Motor neuron (in vitro differentiated cells): ENCODE results near the gene LIN37. TPM values are rescaled to one million over a fixed set of nuclear protein-coding genes. Genes with fewer than 3 reads are reported as not detected.
A peak's percentile ranks its signal among the peaks of the same experiment; 100 is the strongest.
"Not testable (repeated sequence)": the region's sequence is repeated elsewhere in the genome, so short reads cannot be mapped to it uniquely, and the experiment has no call there.

Experiments used
- ATAC-seq, 8 experiments: fragments of 200-7000 bp; cut with Tn5 transposase; replicated peaks in 6 of 8; 2 replicates each; pipeline ENCODE4 v1.8.0; 2021; ENCODE audit warnings: mild to moderate bottlenecking in 8 of 8, moderate library complexity in 8 of 8
- H3K27ac ChIP-seq, 2 donors: fragments of 250-450 bp; sonication (Bioruptor Pico); 2 replicates each; pipeline ENCODE4 v1.9.0; 2021; ENCODE audit warnings: antibody characterized with exemption in 2 of 2, mild to moderate bottlenecking in 2 of 2, moderate library complexity in 1 of 2
- H3K4me1 ChIP-seq, 2 donors: fragments of 250-450 bp; sonication (Bioruptor Pico); replicated peaks in 1 of 2; 2 replicates each; pipeline ENCODE4 v1.6.1; 2021; ENCODE audit warnings: antibody characterized with exemption in 2 of 2, mild to moderate bottlenecking in 2 of 2, moderate library complexity in 1 of 2
- H3K4me3 ChIP-seq, 5 donors: fragments of 250-450 bp; sonication (Bioruptor Pico); 2 replicates each; pipeline ENCODE4 v1.9.0; 2021; ENCODE audit warnings: antibody characterized with exemption in 5 of 5, mild to moderate bottlenecking in 5 of 5, moderate library complexity in 4 of 5
- WGBS, 10 experiments: fragments of 450-650 bp; shearing (Covaris generic); methylation state at CpG; one replicate each; pipeline ENCODE4 v1.0.0; 2022; 5-methylcytosine and 5-hydroxymethylcytosine counted together
- in situ Hi-C, 9 experiments: fragments of 400-800 bp; cut with MboI; loops; one replicate each; pipeline ENCODE4 v1.15.0; 2021; ENCODE audit warnings: low sequenced_read_pairs in 9 of 9, low pct_unique_long_range_greater_than_20kb in 2 of 9; ENCODE audit not compliant: unreplicated experiment in 9 of 9
- total RNA-seq, 8 experiments: library from RNA; unstranded; fragments of 300-600 nt; gene quantifications; 2 replicates each; pipeline versions ENCODE4 v1.2.3 to v1.2.4, GENCODE V29; 2022

LIN37 gene
- total RNA-seq, 8 experiments from 2014 or later: 12.6 to 32.0 (median 19.9) TPM

DNA sequence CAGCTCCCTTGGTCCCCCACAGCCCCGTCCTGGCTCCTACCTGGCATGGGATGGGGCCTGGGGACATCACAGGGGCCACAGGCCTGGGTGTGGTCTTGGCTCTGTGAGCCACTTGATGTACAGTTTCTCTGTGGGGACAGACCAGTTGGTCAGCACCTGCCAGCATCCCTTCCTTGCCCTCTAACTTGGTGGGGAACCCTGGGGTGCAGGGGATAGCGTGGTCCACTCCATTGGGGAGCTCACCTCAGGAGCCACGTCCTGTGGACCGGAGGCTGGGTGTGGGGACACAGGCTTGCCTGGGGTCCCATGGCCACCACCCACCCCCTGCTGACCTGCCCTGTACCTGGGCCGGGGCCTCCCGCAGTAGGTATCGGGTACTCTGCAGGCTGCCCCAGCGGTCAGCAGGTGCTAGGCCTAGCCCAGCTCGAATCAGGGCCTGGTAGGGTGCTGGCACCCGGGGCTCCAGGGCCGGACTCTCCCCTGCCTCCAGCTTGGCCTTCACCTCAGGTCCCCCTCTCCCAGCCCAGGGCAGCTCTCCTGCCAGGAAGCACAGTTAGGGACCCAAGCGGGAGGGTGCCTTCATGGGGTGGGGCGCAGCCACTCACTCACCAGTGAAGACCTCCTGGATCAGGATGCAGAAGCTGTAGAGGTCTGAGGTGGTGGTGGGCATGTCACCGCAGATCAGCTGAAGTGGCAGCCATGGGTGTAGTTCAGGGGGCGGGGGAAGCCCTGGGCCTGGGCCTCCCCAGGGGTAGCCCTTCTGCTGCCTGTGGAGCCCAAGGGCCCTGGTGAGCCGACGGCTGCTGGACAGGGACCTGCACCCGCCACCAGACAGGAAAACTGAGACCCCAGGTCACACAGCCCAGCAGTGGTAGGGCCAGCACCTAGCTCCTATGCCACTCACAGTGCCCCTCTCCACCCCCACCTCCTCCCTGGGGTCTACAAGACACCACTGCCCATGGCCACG is 41.9 kb downstream of the LIN37 start:
- no peak overlapping the region for H3K27ac ChIP-seq
- WGBS, 10 experiments: 94 to 100% (median 95%) methylated on average over 2 to 6 of the region's 19 CpGs; no CpG with 5 or more reads in 7 of the 10 experiments
- H3K4me3 ChIP-seq: no peak overlapping the region
- no peaks in the 10 kb centered on the region for H3K4me1 ChIP-seq
- peak in 2 of 8 experiments; percentile 5 to 10 for ATAC-seq
- in situ Hi-C loops: no loop called here

GRCh38 chr19:35790981-35791813 is 42.8 kb downstream of the LIN37 start:
- in situ Hi-C loops: no loop called here
- no peak overlapping the region for H3K4me3 ChIP-seq
- no peaks in the 10 kb centered on the region for H3K4me1 ChIP-seq
- ATAC-seq: peak in 6 of 8 experiments; percentile 31 to 68 (median 45)
- 0 to 100% (median 54%) methylated on average over 1 to 5 of the region's 20 CpGs; no CpG with 5 or more reads in 6 of the 10 experiments for WGBS, 10 experiments
- H3K27ac ChIP-seq: no peak overlapping the region

GRCh38 chr19:35791814-35792279 is 43.5 kb downstream of the LIN37 start:
- WGBS, 10 experiments: no CpG with 5 or more reads among the region's 9 CpGs
- H3K4me3 ChIP-seq: no peak overlapping the region
- ATAC-seq: peak in 1 of 8 experiments; percentile 11
- no peaks in the 10 kb centered on the region for H3K4me1 ChIP-seq
- no peak overlapping the region for H3K27ac ChIP-seq
- in situ Hi-C loops: no loop called here

- no peaks in the 10 kb centered on the region for H3K4me1 ChIP-seq
- no peak overlapping the region for H3K27ac ChIP-seq
- WGBS, 10 experiments: 77 to 90% (median 80%) methylated on average over 1 to 5 of the region's 15 CpGs; no CpG with 5 or more reads in 7 of the 10 experiments
- no peak overlapping the region for H3K4me3 ChIP-seq
- in situ Hi-C loops: no loop called here
- ATAC-seq: no peak
Measured at GRCh38 chr19:35792312-35792711, 43.9 kb downstream of the LIN37 start.

DNA sequence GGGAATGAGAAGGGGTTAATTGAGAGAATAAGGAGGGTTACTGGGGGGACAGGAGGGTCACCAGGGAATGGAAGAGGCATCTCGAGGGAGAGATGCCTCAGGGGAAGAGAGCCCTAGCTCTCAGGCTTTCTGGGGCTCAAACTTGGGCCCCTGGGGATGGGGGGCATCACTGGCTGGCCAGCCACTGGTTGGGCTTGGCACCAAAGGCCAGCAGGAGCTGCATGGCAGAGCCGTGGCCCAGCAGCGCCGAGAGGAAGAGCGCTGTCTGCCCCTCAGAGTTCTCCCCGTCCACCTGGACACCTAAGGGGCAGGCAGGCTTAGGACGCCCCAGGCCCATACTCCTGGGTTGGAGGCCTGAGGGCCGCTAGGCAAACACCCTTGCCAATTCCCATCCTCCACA is 44.5 kb downstream of the LIN37 start:
- no peak overlapping the region for H3K27ac ChIP-seq
- H3K4me3 ChIP-seq: no peak overlapping the region
- 70 to 80% methylated on average over 1 to 2 of the region's 8 CpGs; no CpG with 5 or more reads in 8 of the 10 experiments for WGBS, 10 experiments
- peaks cover 0 to 3% of the 10 kb centered on the region in 2 donors for H3K4me1 ChIP-seq
- in situ Hi-C loops: no loop called here
- ATAC-seq: no peak

GRCh38 chr19:35793381-35794165 is 45.2 kb downstream of the LIN37 start:
- peak in 2 of 8 experiments; percentile 91 to 95 for ATAC-seq
- Histone ChIP-seq H3K4me3 (no peak overlapping the region), H3K4me1 (peaks cover 0 to 6% of the 10 kb centered on the region in 2 donors), H3K27ac (no peak overlapping the region)
- in situ Hi-C loops: no loop called here
- WGBS, 10 experiments: 0 to 91% (median 78%) methylated on average over 1 to 4 of the region's 7 CpGs; no CpG with 5 or more reads in 6 of the 10 experiments

- H3K4me3 ChIP-seq, H3K4me1 ChIP-seq, in situ Hi-C loops, ATAC-seq, H3K27ac ChIP-seq: not testable (repeated sequence)
- WGBS, 10 experiments: 50 to 57% (median 57%) methylated on average over 1 of the region's 1 CpG; no CpG with 5 or more reads in 7 of the 10 experiments
Measured at GRCh38 chr19:35795564-35795963, 47.2 kb downstream of the LIN37 start.

GRCh38 chr19:35796645-35797542 is 48.5 kb downstream of the LIN37 start:
- in situ Hi-C loops: no loop called here
- peak in 2 of 8 experiments; percentile 8 to 29 for ATAC-seq
- Histone ChIP-seq H3K4me3 (peak overlapping the region in 1 of 5 donors; percentile 18), H3K4me1 (peaks cover 0 to 6% of the 10 kb centered on the region in 2 donors), H3K27ac (no peak overlapping the region)
- 10 to 83% (median 36%) methylated on average over 1 to 11 of the region's 39 CpGs; no CpG with 5 or more reads in 6 of the 10 experiments for WGBS, 10 experiments

DNA sequence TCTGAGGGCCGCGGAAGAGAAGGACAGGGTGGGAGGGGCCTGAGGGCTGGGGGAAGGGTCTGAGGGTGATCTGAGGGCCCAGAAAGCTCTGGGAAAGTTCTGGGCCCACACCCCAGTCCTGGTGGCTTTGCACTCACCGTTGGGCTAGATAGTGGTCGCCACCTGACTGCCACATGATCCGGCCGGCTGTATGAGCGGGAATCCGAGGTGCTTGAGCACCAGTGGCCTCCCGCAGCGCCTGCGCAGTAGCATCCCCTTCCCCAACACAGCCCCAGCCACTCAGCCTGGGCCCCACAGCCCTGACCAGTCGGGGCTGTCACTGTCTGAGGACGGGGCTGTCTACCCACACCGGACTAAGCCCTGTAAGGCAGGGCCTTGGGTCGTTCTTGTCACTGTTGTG is 49.3 kb downstream of the LIN37 start:
- Histone ChIP-seq H3K4me1 (peaks cover 0 to 6% of the 10 kb centered on the region in 2 donors), H3K27ac (no peak overlapping the region), H3K4me3 (peak overlapping the region in 1 of 5 donors; percentile 18)
- ATAC-seq: peak in 7 of 8 experiments; percentile 49 to 97 (median 90)
- in situ Hi-C loops: no loop called here
- WGBS, 10 experiments: 6 to 20% methylated on average over 2 to 3 of the region's 15 CpGs; no CpG with 5 or more reads in 8 of the 10 experiments

- Histone ChIP-seq H3K4me1 (peaks cover 0 to 6% of the 10 kb centered on the region in 2 donors), H3K27ac (no peak overlapping the region), H3K4me3 (no peak overlapping the region)
- ATAC-seq: no peak
- in situ Hi-C loops: no loop called here
- WGBS, 10 experiments: 0 to 60% (median 27%) methylated on average over 1 to 2 of the region's 3 CpGs; no CpG with 5 or more reads in 2 of the 10 experiments
Measured at GRCh38 chr19:35801828-35802227, 53.5 kb downstream of the LIN37 start.
